K562 (cell line): ENCODE data around the gene GNPAT. TPM values are rescaled to one million over a fixed set of nuclear protein-coding genes. Genes with fewer than 3 reads are reported as not detected.

Experiments used
- ARNT ChIP-seq, 2 experiments: fragments of 450-650 bp; IDR thresholded peaks; 2 replicates each; pipeline ENCODE4 v1.6.1; 2016; ENCODE audit warnings: mild to moderate bottlenecking in 1 of 2
- CBFA2T2 ChIP-seq: fragments of 450-650 bp; conservative IDR thresholded peaks from 2 replicates; pipeline ENCODE4 v1.6.1; 2017; ENCODE audit warnings: mild to moderate bottlenecking
- E2F8 ChIP-seq: fragments of 450-650 bp; IDR thresholded peaks from 2 replicates; pipeline ENCODE4 v1.7.1; 2018; ENCODE audit warnings: mild to moderate bottlenecking, low read depth; ENCODE audit not compliant: partially characterized antibody
- ETV6 ChIP-seq, 3 experiments: fragments of 150-350 bp in 1 of 3; sonication (generic) in 1 of 3; formaldehyde crosslinking in 1 of 3; IDR thresholded peaks; 2 replicates each; pipeline versions ENCODE4 v1.6.1 to v1.8.0; 2014 to 2022; ENCODE audit warnings: borderline replicate concordance in 2 of 3, low read depth in 2 of 3, antibody characterized with exemption in 1 of 3, low read length in 1 of 3, mild to moderate bottlenecking in 1 of 3, missing genetic modification reagents in 1 of 3
- HDAC1 ChIP-seq, 2 experiments: fragments of 450-650 bp; IDR thresholded peaks; 2 replicates each; pipeline ENCODE4 v1.6.1; 2016 to 2017; ENCODE audit warnings: inconsistent platforms in 1 of 2, mild to moderate bottlenecking in 1 of 2, moderate library complexity in 1 of 2
- MLLT1 ChIP-seq, 2 experiments: fragments of 450-650 bp; IDR thresholded peaks; 2 replicates each; pipeline ENCODE4 v1.6.1; 2016
- MTA1 ChIP-seq: fragments of 450-650 bp; IDR thresholded peaks from 2 replicates; pipeline ENCODE4 v1.6.1; 2017; ENCODE audit warnings: borderline replicate concordance
- NR2C2 ChIP-seq, 2 experiments: fragments of 200-800 bp in 1 of 2; sonication (Bioruptor generic) in 1 of 2; sonication (generic) in 1 of 2; formaldehyde crosslinking in 1 of 2; IDR thresholded peaks; 2 replicates each; pipeline versions ENCODE4 v1.6.1 to v1.8.0; 2016 to 2022; ENCODE audit warnings: mild to moderate bottlenecking in 1 of 2, missing compliant biosample characterization in 1 of 2, missing genetic modification characterization in 1 of 2, missing genetic modification reagents in 1 of 2
- PHF21A ChIP-seq: fragments of 450-650 bp; IDR thresholded peaks from 2 replicates; pipeline ENCODE4 v1.6.1; 2017; ENCODE audit warnings: low read depth, borderline replicate concordance
- RERE ChIP-seq: sonication (generic); formaldehyde crosslinking; IDR thresholded peaks from 2 replicates; pipeline ENCODE4 v1.8.0; 2023; ENCODE audit warnings: missing genetic modification reagents, mild to moderate bottlenecking, borderline replicate concordance
- SRF ChIP-seq, 2 experiments: fragments of 250-450, 450-650 bp in 1 of 2; sonication (Bioruptor Pico) in 1 of 2; sonication (generic) in 1 of 2; formaldehyde crosslinking; IDR thresholded peaks; 2 replicates each; pipeline versions ENCODE4 v1.5.0 to v1.5.1; 2020 to 2022; ENCODE audit warnings: mild to moderate bottlenecking in 1 of 2, missing genetic modification reagents in 1 of 2
- TRIM24 ChIP-seq, 2 experiments: fragments of 450-650 bp; IDR thresholded peaks; 2 replicates each; pipeline ENCODE4 v1.6.1; 2016
- ZNF124 ChIP-seq: sonication (generic); formaldehyde crosslinking; IDR thresholded peaks from 2 replicates; pipeline ENCODE4 v1.8.1; 2022; ENCODE audit warnings: missing genetic modification reagents
- polyA plus RNA-seq, 8 experiments: library from polyadenylated mRNA; depleted of rRNA in 4 of 8; stranded (reverse) in 5 of 8; unstranded in 3 of 8; fragments of >200 nt; fragmentation: Nextera tagmentation in 2 of 8; fragmentation: Illumina TruSeq in 1 of 8; extraction: Ambion mirVana in 2 of 8; extraction: Trizol in 1 of 8; gene quantifications; 2 replicates each; pipeline versions ENCODE4 v1.2.1 to v1.2.3, GENCODE V29; 2011 to 2014; ENCODE audit warnings: inconsistent platforms in 1 of 8, missing spikeins in 1 of 8
- total RNA-seq, 7 experiments: library from RNA; depleted of rRNA in 6 of 7; stranded (reverse); fragments of >200 nt in 6 of 7; fragmentation: Illumina TruSeq in 2 of 7; extraction: Trizol in 2 of 7; gene quantifications; 2 replicates each; pipeline versions ENCODE4 v1.2.1 to v1.2.3, GENCODE V29; 2011 to 2021; ENCODE audit warnings: low replicate concordance in 1 of 7

Gene GNPAT
- total and polyA plus RNA-seq, 9 of the 15 experiments (the other 6 are each of a cell fraction or from before 2014, with no cell fraction given): 32.1 to 68.8 (median 50.7) TPM

GRCh38 chr1:231201979-231202633, 38.9 kb upstream of the GNPAT start (continued):
- TF ChIP-seq ARNT (IDR thresholded peaks at IDR 0.05) (no peak), HDAC1 (IDR thresholded peaks at IDR 0.05) (peak in 1 of 2 experiments; percentile 84; a peak in 2 of 4 replicates), CBFA2T2 (peak; percentile 38), MTA1 (peak; percentile 73; the same call in 1 of the 2 replicates), ZNF124 (no peak), TRIM24 (IDR thresholded peaks at IDR 0.05) (peak; percentile 56 to 63; a peak in 2 of 4 replicates), PHF21A (peak; percentile 48; the same call in 1 of the 2 replicates), E2F8 (peak; percentile 40), SRF (CRISPR knock-in tag; IDR thresholded peaks at IDR 0.05) (no peak), NR2C2 (CRISPR knock-in tag; IDR thresholded peaks at IDR 0.05) (no peak), NR2C2 (tag; IDR thresholded peaks at IDR 0.05) (peak; percentile 31; the same call in 1 of the 2 replicates), MLLT1 (IDR thresholded peaks at IDR 0.05) (peak; percentile 74 to 88; a peak in 3 of 4 replicates), RERE (CRISPR knock-in tag) (no peak), ETV6 (IDR thresholded peaks at IDR 0.05; ENCODE audit: borderline replicate concordance in 1 of 2, low read depth in 2 of 2, low read length in 1 of 2) (0 out of 4 replicates have a peak, but pooled peaks of 1 of the 2 experiments have one; percentile 47), ETV6 (CRISPR knock-in tag; IDR thresholded peaks at IDR 0.05; ENCODE audit: borderline replicate concordance) (no peak)
